Fibroblast of skin of abdomen (primary cell): ENCODE data around the gene FBXW2.
"Not testable (repeated sequence)": the region's sequence is repeated elsewhere in the genome, so short reads cannot be mapped to it uniquely, and the experiment has no call there.

Experiments used
- DNase-seq: peaks from one replicate; pipeline ENCODE4 v3.0.0-alpha.2; 2013

The FBXW2 gene

GRCh38 chr9:120778758-120779157 is 14.5 kb downstream of the FBXW2 start:
- no peak for DNase-seq

GRCh38 chr9:120777229-120777628 is 16.0 kb downstream of the FBXW2 start:
- DNase-seq: no peak

GRCh38 chr9:120776788-120777187 is 16.4 kb downstream of the FBXW2 start:
- DNase-seq: no peak

GRCh38 chr9:120775859-120776258 is 17.4 kb downstream of the FBXW2 start:
- DNase-seq: no peak

- no peak for DNase-seq
These were observed 18.5 kb downstream of the FBXW2 start for GRCh38 chr9:120774719-120775118.

GRCh38 chr9:120773256-120773655 is 20.0 kb downstream of the FBXW2 start:
- DNase-seq: no peak

GRCh38 chr9:120770931-120771330 is 22.3 kb downstream of the FBXW2 start:
- DNase-seq: no peak

- no peak for DNase-seq
These were observed 24.3 kb downstream of the FBXW2 start for GRCh38 chr9:120768886-120769285.

GRCh38 chr9:120768247-120768646 is 25.0 kb downstream of the FBXW2 start:
- no peak for DNase-seq

GRCh38 chr9:120767451-120767850 is 25.8 kb downstream of the FBXW2 start:
- DNase-seq: no peak

GRCh38 chr9:120765910-120766425 is 27.2 kb downstream of the FBXW2 start:
- no peak for DNase-seq

- DNase-seq: no peak
These were observed 28.7 kb downstream of the FBXW2 start for GRCh38 chr9:120764476-120764875.

- DNase-seq: peak; percentile 2
These were observed 32.2 kb downstream of the FBXW2 start for GRCh38 chr9:120761006-120761405.

GRCh38 chr9:120759755-120760400 is 33.3 kb downstream of the FBXW2 start:
- no peak for DNase-seq

GRCh38 chr9:120758544-120758943 is 34.7 kb downstream of the FBXW2 start:
- no peak for DNase-seq

GRCh38 chr9:120757026-120757913 is 35.9 kb downstream of the FBXW2 start:
- no peak for DNase-seq

- DNase-seq: no peak
These were observed 36.7 kb downstream of the FBXW2 start for GRCh38 chr9:120756531-120756930.

- DNase-seq: peak; percentile 41
These were observed 37.3 kb downstream of the FBXW2 start for GRCh38 chr9:120755810-120756434.

- no peak for DNase-seq
These were observed 38.2 kb downstream of the FBXW2 start for GRCh38 chr9:120755044-120755443.

- DNase-seq: no peak
These were observed 42.8 kb downstream of the FBXW2 start for GRCh38 chr9:120750421-120750820.

GRCh38 chr9:120746366-120746765 is 46.9 kb downstream of the FBXW2 start:
- not testable (repeated sequence) for DNase-seq

GRCh38 chr9:120745278-120745677 is 47.9 kb downstream of the FBXW2 start:
- no peak for DNase-seq

- peak; percentile 32 for DNase-seq
These were observed 50.2 kb downstream of the FBXW2 start for GRCh38 chr9:120742951-120743416.
